Fibroblast of mammary gland (primary cell): ENCODE results near the gene ATRN.
"Not testable (repeated sequence)": the region's sequence is repeated elsewhere in the genome, so short reads cannot be mapped to it uniquely, and the experiment has no call there.

Source experiments
- DNase-seq: peaks from one replicate; pipeline ENCODE4 v3.0.0-alpha.2; 2010; ENCODE audit warnings: low read depth
- H3K4me3 ChIP-seq: 2 replicates; pipeline ENCODE4 v1.5.1; 2011; ENCODE audit warnings: low read depth, mild to moderate bottlenecking, low read length, moderate library complexity; ENCODE audit not compliant: control insufficient read depth
- TF ChIP-seq, protein P1 (sequence below): conservative IDR thresholded peaks from 2 replicates; pipeline ENCODE4 v1.5.1; 2011; ENCODE audit warnings: low read depth, low read length, inconsistent platforms; ENCODE audit not compliant: control insufficient read depth, insufficient read depth

ATRN gene

DNA sequence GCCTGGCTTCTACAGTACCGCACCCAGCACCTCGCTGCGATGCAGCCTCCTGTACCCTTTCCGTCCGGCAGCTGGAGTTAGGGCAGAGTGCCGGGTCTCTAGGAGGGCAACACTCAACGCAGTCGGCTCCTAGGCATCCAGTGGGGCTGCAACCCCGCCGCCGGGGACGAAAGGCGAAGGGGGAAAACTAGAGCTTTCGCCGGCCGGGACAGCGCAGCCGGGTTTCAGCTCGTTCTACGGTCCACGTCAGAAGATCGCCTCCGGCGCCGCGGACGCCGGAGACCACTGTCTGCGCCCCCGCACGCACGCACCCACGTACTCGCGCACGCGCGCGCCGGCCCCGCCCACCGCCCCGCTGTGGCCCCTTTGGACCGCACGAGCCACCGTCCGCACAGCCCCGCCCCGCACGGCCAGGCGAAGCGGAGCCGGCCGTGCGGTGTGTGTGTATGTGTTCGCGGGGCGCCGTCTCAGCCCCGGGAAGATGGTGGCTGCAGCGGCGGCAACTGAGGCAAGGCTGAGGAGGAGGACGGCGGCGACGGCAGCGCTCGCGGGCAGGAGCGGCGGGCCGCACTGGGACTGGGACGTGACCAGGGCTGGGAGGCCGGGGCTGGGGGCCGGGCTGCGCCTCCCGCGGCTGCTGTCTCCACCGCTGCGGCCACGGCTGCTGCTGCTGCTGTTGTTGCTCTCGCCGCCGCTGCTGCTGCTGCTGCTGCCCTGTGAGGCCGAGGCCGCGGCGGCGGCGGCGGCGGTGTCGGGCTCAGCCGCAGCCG, at the start of gene ATRN:
Gene ATRN, plus strand, starts transcription at position 392 of the 770 bp plus-strand sequence. Its CDS starts 90 bp downstream, at position 482.
- peak within 1 kb of the TSS; percentile 85 for H3K4me3 ChIP-seq
- TF ChIP-seq, protein P1, sequence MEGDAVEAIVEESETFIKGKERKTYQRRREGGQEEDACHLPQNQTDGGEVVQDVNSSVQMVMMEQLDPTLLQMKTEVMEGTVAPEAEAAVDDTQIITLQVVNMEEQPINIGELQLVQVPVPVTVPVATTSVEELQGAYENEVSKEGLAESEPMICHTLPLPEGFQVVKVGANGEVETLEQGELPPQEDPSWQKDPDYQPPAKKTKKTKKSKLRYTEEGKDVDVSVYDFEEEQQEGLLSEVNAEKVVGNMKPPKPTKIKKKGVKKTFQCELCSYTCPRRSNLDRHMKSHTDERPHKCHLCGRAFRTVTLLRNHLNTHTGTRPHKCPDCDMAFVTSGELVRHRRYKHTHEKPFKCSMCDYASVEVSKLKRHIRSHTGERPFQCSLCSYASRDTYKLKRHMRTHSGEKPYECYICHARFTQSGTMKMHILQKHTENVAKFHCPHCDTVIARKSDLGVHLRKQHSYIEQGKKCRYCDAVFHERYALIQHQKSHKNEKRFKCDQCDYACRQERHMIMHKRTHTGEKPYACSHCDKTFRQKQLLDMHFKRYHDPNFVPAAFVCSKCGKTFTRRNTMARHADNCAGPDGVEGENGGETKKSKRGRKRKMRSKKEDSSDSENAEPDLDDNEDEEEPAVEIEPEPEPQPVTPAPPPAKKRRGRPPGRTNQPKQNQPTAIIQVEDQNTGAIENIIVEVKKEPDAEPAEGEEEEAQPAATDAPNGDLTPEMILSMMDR, result no peak
- DNase-seq, result peak; percentile 86

DNA sequence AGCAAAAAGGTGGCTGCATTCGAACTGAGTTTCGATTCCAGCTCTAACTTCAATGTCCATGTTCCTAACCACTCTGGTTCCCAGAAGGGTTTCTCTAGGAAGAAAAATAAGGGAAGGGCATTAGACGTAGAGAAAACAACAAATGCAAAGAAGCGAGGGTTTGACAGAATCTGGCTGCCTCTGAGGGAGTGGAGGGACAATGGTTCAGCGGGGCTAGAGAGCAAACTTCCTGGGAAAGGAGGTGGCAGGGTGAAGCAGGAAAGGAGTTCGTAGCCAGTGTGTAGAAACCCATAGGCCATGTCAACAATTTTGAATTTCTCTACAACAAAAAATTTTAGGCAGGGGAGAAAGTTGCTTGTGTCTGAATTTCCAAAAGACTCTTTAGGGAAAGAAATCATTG, 48.8 kb upstream of the ATRN start:
- no peak for DNase-seq
- H3K4me3 ChIP-seq, result no peak overlapping the region
- TF ChIP-seq, protein P1, result no peak

DNA sequence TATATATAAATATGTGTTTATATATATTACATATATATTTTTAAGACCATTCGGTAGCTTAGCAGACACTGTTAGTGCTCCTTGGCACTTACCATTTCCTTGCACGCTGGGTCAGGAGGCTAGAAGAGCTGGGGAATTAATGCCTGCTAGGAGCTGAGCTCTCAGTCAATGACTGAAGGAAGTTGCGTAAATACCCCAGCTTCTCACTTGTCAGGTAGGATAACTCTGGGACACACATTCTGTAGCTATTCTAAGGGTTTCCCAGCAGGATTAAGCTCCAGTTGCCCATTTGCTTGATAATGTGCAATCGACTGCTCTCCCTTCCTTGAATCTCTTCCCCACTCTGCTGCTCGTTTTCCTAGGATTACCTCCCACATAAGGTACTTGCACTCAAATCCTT, 47.7 kb upstream of the ATRN start:
- H3K4me3 ChIP-seq, result no peak overlapping the region
- TF ChIP-seq, protein P1, result no peak

DNA sequence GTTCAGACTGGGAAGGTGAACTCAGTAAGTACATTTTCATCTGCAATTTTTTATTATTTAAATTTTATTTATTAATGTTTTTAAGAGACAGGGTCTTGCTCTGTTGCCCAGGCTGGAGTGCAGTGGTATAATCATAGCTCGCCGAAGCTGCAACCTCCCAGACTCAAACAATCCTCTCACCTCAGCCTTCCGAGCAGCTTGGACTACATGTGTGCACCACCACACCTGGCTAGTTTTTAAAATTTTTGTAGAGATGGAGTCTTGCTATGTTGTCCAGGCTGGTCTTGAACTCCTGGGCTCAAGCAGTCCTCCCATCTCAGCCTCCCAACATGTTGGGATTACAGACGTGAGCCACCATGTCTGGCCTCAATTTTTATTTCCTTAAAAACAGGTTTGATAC, 44.1 kb upstream of the ATRN start:
- H3K4me3 ChIP-seq, DNase-seq: not testable (repeated sequence)

More for the DNA sequence above, 47.7 kb upstream of the ATRN start:
- DNase-seq, result no peak

DNA sequence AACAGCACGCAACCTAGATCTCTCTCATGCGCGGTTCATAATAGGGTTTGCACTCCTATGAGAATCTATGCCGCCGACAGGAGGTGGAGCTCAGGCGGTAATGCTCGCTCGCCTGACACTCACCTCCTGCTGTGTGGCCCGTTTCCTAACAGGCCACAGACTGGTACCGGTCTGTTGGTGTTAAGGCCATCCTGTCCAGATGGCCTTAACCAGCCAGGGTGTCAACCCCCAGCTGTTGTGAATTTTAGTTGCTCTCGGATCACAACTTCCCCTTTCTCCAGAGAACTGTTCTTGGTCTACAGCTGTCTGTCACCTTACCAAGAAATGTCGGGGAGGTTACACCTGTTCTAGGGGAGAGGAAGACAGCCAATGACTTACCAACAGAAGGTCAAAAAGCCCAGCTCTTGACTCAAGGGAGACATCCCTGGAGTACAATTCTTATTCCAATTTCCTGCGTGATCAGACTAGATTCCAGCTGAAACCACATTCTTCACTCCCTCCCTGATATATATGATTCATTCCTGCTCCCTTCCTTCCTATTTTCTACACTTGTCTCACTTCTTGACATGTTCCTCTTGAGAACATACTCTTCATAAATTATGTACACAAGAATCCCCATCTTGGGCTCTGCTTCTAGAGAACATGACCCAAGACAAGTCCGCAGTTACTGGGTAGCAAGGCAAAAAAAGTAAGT, 40.3 kb upstream of the ATRN start:
- DNase-seq, result no peak

DNA sequence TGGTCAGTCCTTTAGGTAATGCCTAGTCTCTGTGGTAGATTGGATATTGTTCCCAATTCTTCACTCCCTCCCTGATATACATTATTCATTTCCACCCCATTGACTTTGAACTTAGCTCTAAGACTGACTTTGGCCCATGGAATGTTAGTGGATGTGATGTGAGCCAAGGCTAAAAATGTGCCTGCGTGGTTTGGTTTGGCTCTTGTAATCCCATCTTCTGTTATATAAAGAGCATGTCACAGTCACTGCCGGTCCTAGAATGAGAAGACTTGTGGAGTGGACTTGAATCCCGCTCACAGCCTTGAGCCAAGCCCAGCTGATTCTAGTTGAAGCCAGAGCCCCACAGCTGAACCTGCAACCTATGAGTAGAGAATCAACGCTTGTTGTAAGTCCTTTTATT, 39.7 kb upstream of the ATRN start:
- DNase-seq, result no peak
- no peak overlapping the region for H3K4me3 ChIP-seq
- TF ChIP-seq, protein P1, result no peak

More for the DNA sequence above, 40.3 kb upstream of the ATRN start:
- TF ChIP-seq, protein P1, result no peak
- no peak overlapping the region for H3K4me3 ChIP-seq

DNA sequence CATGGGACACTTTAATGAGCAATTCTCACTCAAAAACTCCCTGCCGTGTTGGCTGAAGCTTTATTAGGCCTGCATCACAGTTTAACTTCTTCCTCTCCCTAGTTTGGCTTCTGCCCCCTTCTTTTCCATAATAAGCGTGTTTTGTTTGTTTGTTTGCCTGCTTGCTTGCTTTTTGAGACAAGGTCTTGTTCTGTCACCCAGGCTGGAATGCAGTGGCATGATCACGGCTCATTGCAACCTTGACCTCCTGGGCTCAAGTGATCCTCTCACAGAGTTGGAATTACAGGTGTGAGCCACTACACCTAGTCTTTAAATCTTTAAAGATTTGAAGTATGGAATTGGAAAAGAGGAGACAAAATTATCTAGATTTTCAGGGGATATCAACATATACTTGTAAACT, 38.0 kb upstream of the ATRN start:
- TF ChIP-seq, protein P1, result no peak
- DNase-seq, result no peak
- H3K4me3 ChIP-seq, result no peak overlapping the region
